PC-9 (cell line): ENCODE data around the gene ZNF597. TPM values are rescaled to one million over a fixed set of nuclear protein-coding genes. Genes with fewer than 3 reads are reported as not detected.

ENCODE experiments used
- BruUV-seq: library from RNA; stranded (reverse); fragments of 400-500 nt; replicated peaks from 2 replicates; lab custom pipeline; 2021; lab: Mats Ljungman, UMichigan
- CTCF ChIA-PET: fragments of 300-600 bp; sonication (Branson Sonifier 250); formaldehyde crosslinking; loops from one replicate; lab custom pipeline; 2022; ENCODE audit warnings: antibody characterized with exemption; lab: Charles Lee
- POLR2A ChIA-PET: fragments of 300-600 bp; sonication (Branson Sonifier 250); formaldehyde crosslinking; loops from one replicate; lab custom pipeline; 2022; ENCODE audit warnings: antibody characterized with exemption; ENCODE audit not compliant: unreplicated experiment; lab: Charles Lee
- DNase-seq, 2 experiments: peaks; one replicate each; pipeline versions ENCODE4 v3.0.0 to v3.0.0-alpha.2; 2015 to 2022; ENCODE audit warnings: mixed read lengths in 1 of 2
- H2AFZ ChIP-seq: fragments of 200-600 bp; sonication (generic); 2 replicates; pipeline ENCODE4 v1.8.1; 2017; ENCODE audit warnings: antibody characterized with exemption
- H3F3A ChIP-seq: fragments of 200-600 bp; sonication (generic); 2 replicates; pipeline ENCODE4 v1.8.1; 2017; ENCODE audit warnings: antibody characterized with exemption, mild to moderate bottlenecking, low read depth; ENCODE audit not compliant: insufficient read depth
- H3K27ac ChIP-seq: fragments of 200-600 bp; sonication (generic); 2 replicates; pipeline ENCODE4 v1.6.1; 2016; ENCODE audit warnings: mixed run types
- H3K27me3 ChIP-seq: fragments of 200-600 bp; sonication (generic); 2 replicates; pipeline ENCODE4 v1.6.1; 2016; ENCODE audit warnings: low read depth, mixed run types; ENCODE audit not compliant: insufficient read depth
- H3K36me3 ChIP-seq: fragments of 200-600 bp; sonication (generic); 2 replicates; pipeline ENCODE4 v1.6.1; 2016; ENCODE audit warnings: low read depth, mixed run types
- H3K4me1 ChIP-seq: fragments of 200-600 bp; sonication (generic); replicated peaks from 2 replicates; pipeline ENCODE4 v1.6.1; 2016; ENCODE audit warnings: mixed run types; ENCODE audit not compliant: insufficient read depth
- H3K4me2 ChIP-seq: fragments of 200-600 bp; sonication (generic); 2 replicates; pipeline ENCODE4 v1.6.1; 2017; ENCODE audit warnings: mixed run types
- H3K4me3 ChIP-seq: fragments of 200-600 bp; sonication (generic); 2 replicates; pipeline ENCODE4 v1.6.1; 2016; ENCODE audit warnings: mixed run types
- H3K79me2 ChIP-seq: fragments of 200-600 bp; sonication (generic); 2 replicates; pipeline ENCODE4 v1.6.1; 2017; ENCODE audit warnings: low read depth, mixed run types
- H3K9me2 ChIP-seq: fragments of 200-600 bp; sonication (generic); 2 replicates; pipeline ENCODE4 v1.8.1; 2017; ENCODE audit warnings: mild to moderate bottlenecking; ENCODE audit not compliant: insufficient read depth
- H3K9me3 ChIP-seq: fragments of 200-600 bp; sonication (generic); 2 replicates; pipeline ENCODE4 v1.8.1; 2016; ENCODE audit warnings: low read depth; ENCODE audit not compliant: insufficient read depth
- H4K20me1 ChIP-seq: fragments of 200-600 bp; sonication (generic); 2 replicates; pipeline ENCODE4 v1.8.1; 2017; ENCODE audit not compliant: insufficient read depth
- EZH2 ChIP-seq: fragments of 200-600 bp; sonication (generic); IDR thresholded peaks from 2 replicates; pipeline ENCODE4 v1.8.0; 2017; ENCODE audit warnings: antibody characterized with exemption, low read depth
- intact Hi-C: fragments of 100-400 bp; cut with micrococcal nuclease; formaldehyde crosslinking; loops from one replicate; pipeline ENCODE4 v1.10.0; 2022; ENCODE audit not compliant: unreplicated experiment
- total RNA-seq: library from RNA; stranded (reverse); gene quantifications from 2 replicates; pipeline ENCODE4 v1.2.3, GENCODE V29; 2021
- TF ChIP-seq, protein P1 (sequence below): fragments of 200-600 bp; sonication (generic); conservative IDR thresholded peaks from 2 replicates; pipeline ENCODE4 v1.6.1; 2017; ENCODE audit warnings: mixed run types, antibody characterized with exemption, mild to moderate bottlenecking, moderate library complexity

Gene ZNF597
- total RNA-seq, 1 experiment from 2014 or later, result 1.5 TPM

DNA sequence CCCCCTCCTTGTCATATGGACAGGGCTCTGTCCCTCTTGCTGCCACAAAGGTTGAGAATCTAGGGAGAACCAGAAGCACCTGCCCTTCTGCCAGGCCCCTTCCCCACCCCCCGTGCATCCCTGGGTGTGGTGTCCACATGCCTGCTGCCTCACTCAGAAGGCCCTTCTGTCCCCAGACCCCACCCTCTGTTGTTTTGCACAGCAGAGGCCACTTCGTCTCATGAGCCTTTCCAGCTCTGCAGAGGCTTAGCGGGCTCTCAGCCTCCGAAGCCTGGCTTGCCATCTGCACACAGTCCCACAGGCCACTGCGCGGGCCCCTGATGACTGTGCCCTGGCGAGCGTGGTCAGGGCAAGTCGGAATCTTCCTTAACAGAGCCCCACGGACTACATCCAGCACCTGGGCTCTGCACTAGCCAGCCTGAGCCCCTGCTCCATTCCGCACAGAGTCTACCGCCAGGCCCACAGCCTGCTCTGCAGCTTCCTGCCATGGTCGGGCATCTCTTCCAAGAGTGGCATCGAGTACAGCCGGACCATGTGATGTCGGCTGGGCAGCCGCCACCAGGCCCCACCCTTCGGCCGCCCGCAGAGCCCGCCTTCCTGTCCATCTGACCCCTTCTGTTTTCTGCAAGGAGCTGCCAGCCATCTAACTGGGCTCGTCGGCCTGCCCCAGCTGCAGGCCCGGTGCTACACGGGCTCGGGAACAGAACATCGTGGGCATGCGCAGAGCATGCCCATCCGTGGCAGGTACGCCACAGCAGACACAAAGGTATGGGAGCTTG is 41.2 kb upstream of the ZNF597 start:
- no peak overlapping the region for H3K4me3 ChIP-seq
- H3K9me3 ChIP-seq, result no peaks in the 10 kb centered on the region
- no peaks in the 10 kb centered on the region for H3K9me2 ChIP-seq
- DNase-seq, result no peak
- no peaks in the 10 kb centered on the region for H3K79me2 ChIP-seq
- ChIA-PET CTCF (no interaction called here), POLR2A (interaction anchor here (0.5 kb wide), 1 partner anchor 17 kb away, joined by 3 read pairs; no protein-coding TSS in a partner anchor)
- H4K20me1 ChIP-seq, result peaks cover 4% of the 10 kb centered on the region
- intact Hi-C loops, result no loop called here
- H3F3A ChIP-seq, result peaks cover 19% of the 10 kb centered on the region; the same call in 1 of the 2 replicates
- peaks cover 13% of the 10 kb centered on the region for H3K4me1 ChIP-seq
- H3K36me3 ChIP-seq, result peaks cover 9% of the 10 kb centered on the region; the same call in 1 of the 2 replicates
- no peak for TF ChIP-seq EZH2
- TF ChIP-seq, protein P1, sequence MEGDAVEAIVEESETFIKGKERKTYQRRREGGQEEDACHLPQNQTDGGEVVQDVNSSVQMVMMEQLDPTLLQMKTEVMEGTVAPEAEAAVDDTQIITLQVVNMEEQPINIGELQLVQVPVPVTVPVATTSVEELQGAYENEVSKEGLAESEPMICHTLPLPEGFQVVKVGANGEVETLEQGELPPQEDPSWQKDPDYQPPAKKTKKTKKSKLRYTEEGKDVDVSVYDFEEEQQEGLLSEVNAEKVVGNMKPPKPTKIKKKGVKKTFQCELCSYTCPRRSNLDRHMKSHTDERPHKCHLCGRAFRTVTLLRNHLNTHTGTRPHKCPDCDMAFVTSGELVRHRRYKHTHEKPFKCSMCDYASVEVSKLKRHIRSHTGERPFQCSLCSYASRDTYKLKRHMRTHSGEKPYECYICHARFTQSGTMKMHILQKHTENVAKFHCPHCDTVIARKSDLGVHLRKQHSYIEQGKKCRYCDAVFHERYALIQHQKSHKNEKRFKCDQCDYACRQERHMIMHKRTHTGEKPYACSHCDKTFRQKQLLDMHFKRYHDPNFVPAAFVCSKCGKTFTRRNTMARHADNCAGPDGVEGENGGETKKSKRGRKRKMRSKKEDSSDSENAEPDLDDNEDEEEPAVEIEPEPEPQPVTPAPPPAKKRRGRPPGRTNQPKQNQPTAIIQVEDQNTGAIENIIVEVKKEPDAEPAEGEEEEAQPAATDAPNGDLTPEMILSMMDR, result no peak
- no peak overlapping the region for H2AFZ ChIP-seq
- H3K4me2 ChIP-seq, result no peak overlapping the region
- H3K27me3 ChIP-seq, result no peaks in the 10 kb centered on the region
- H3K27ac ChIP-seq, result no peak overlapping the region
- BruUV-seq, result no TSS peak

DNA sequence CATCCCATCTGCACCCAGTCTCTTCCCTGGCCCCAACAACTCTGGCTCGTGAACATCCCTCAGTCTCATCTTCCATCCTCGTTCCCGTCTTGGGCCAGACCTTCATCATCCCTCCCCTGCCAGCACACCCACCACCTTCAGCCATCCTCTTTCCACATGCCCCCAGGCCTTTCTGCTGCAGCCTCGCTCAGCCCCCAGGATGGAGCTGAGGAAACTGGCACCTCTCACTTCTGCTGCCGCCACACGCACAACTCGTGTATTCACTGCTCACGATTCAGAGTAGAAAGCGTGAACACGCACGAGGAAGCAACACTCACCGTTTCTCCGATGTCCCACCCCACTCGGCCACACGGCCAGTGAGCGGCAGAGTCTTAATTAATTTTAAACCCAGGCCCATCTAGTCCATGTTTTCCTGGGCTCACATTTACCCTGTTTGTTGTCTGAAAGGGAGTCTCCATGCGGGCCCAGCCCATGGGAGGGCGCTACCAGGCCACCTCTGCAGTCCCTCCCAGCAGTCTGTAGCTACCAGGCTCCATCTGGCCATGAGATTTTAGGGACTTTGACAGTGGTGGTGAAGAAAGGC is 39.4 kb upstream of the ZNF597 start:
- Histone ChIP-seq H3K36me3 (peaks cover 9% of the 10 kb centered on the region; the same call in 1 of the 2 replicates), H3K4me3 (no peak overlapping the region), H3K27ac (no peak overlapping the region), H2AFZ (no peak overlapping the region), H3F3A (peaks cover 18% of the 10 kb centered on the region; the same call in 1 of the 2 replicates), H3K27me3 (no peaks in the 10 kb centered on the region), H3K9me2 (no peaks in the 10 kb centered on the region), H3K4me1 (peaks cover 7% of the 10 kb centered on the region), H3K4me2 (no peak overlapping the region), H3K9me3 (no peaks in the 10 kb centered on the region), H3K79me2 (no peaks in the 10 kb centered on the region), H4K20me1 (peaks cover 4% of the 10 kb centered on the region)
- intact Hi-C loops, result no loop called here
- no peak for DNase-seq
- ChIA-PET CTCF (no interaction called here), POLR2A (no interaction called here)
- no TSS peak for BruUV-seq
- TF ChIP-seq, protein P1, result no peak

DNA sequence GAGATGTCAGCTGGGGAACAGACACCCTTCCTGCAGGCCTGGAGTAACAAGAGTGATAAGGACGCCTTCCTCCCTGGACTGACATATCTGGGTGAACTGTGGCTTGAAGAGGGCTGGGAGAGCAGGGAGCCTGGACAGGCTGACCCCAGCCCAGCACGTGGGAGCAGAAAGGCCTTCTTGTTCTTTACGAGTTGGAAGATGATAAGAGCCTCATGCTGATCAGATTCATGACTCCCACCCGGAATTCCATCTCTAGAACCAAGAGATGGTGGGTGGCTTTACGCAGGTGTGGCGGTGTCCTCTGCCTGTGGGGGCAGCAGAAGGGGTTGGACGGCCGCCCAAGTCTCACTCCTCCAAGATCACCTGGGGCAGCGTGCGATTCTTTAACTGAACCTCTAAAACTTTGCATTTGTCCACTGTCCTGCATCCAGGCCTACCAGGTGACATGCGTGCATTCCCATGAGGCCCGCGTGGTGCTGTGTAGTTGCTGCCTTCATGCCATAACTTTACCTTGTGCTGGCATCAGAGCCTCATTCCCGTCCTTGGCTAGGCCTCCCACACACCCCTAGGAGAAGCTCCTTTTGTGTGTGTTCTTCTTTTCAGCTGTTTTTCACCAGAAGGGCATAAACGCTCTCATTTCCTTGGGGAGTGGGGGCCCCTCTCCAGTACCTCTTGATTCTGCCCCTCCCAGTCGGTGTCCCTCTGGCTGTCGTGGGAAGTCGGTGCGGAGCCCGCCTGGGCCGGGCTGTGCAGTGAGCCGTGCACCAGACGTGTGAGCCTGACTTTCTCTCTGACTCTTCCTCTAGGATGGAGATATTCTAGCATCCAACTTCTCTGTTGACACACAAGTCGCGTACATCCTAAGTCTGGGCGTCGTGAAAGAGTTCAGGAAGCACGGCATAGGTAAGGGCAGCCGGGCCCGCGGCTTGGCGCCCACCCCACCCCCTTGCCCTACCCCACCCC is 38.7 kb upstream of the ZNF597 start:
- no peaks in the 10 kb centered on the region for H3K4me1 ChIP-seq
- TF ChIP-seq, protein P1, result no peak
- TF ChIP-seq EZH2, result no peak
- H3K9me3 ChIP-seq, result no peaks in the 10 kb centered on the region
- intact Hi-C loops, result no loop called here
- H3K4me3 ChIP-seq, result no peak overlapping the region
- no peak for DNase-seq
- H3F3A ChIP-seq, result peaks cover 10% of the 10 kb centered on the region; the same call in 1 of the 2 replicates
- BruUV-seq, result no TSS peak
- H4K20me1 ChIP-seq, result peaks cover 8% of the 10 kb centered on the region; the same call in 1 of the 2 replicates
- no peaks in the 10 kb centered on the region for H3K79me2 ChIP-seq
- no peak overlapping the region for H2AFZ ChIP-seq
- CTCF ChIA-PET, result no interaction called here
- H3K4me2 ChIP-seq, result no peak overlapping the region
- H3K36me3 ChIP-seq, result peaks cover 9% of the 10 kb centered on the region; the same call in 1 of the 2 replicates
- no peaks in the 10 kb centered on the region for H3K9me2 ChIP-seq
- H3K27me3 ChIP-seq, result no peaks in the 10 kb centered on the region
- POLR2A ChIA-PET, result no interaction called here
- H3K27ac ChIP-seq, result no peak overlapping the region
